Endothelial cell of umbilical vein (primary cell): Measurements from ENCODE around the gene BARX1. TPM values are rescaled to one million over a fixed set of nuclear protein-coding genes. Genes with fewer than 3 reads are reported as not detected.
A peak's percentile ranks its signal among the peaks of the same experiment; 100 is the strongest.

Source experiments
- BruUV-seq: library from RNA; stranded (reverse); fragments of 400-500 nt; replicated peaks from 2 replicates; lab custom pipeline; 2021; lab: Mats Ljungman, UMichigan
- CTCF ChIA-PET: fragments of 300-600, 350-600 bp; sonication (Branson Sonifier 250); formaldehyde crosslinking; loops from one replicate; lab custom pipeline; 2021; ENCODE audit warnings: antibody characterized with exemption, inconsistent platforms; lab: Charles Lee
- POLR2A ChIA-PET: fragments of 300-600, 350-600 bp; sonication (Branson Sonifier 250); formaldehyde crosslinking; loops from one replicate; lab custom pipeline; 2021; ENCODE audit warnings: antibody characterized with exemption, inconsistent platforms; lab: Charles Lee
- DNase-seq: peaks from one replicate; pipeline ENCODE4 v3.0.0-alpha.2; 2011; ENCODE audit warnings: low read depth, low spot score
- FAIRE-seq: peaks from 2 replicates; lab custom pipeline; 2011; peaks lifted over from hg19 to GRCh38; lab: Jason Lieb, UNC
- H2AFZ ChIP-seq: 2 replicates; pipeline ENCODE4 v1.6.0; 2012; ENCODE audit warnings: low read depth, low read length, control low read depth, inconsistent platforms
- H3K27ac ChIP-seq: 2 replicates; pipeline ENCODE4 v1.5.1; 2011; ENCODE audit warnings: low read depth, mild to moderate bottlenecking, control low read depth, low read length, moderate library complexity; ENCODE audit not compliant: insufficient read depth
- H3K27me3 ChIP-seq, 2 experiments: 2 replicates each; pipeline versions ENCODE4 v1.6.0 to v1.6.1; 2011; ENCODE audit warnings: low read length in 2 of 2, mixed read lengths in 1 of 2; ENCODE audit not compliant: control insufficient read depth in 2 of 2, insufficient read depth in 2 of 2
- H3K36me3 ChIP-seq, 2 experiments: 2 replicates in 1 of 2; 3 replicates in 1 of 2; pipeline ENCODE4 v1.5.1; 2011; ENCODE audit warnings: low read length in 2 of 2, mild to moderate bottlenecking in 1 of 2, moderate library complexity in 1 of 2; ENCODE audit not compliant: control insufficient read depth in 2 of 2, insufficient read depth in 2 of 2; ENCODE audit errors: extremely low read depth in 1 of 2
- H3K4me1 ChIP-seq: 3 replicates; pipeline ENCODE4 v1.5.1; 2011; ENCODE audit warnings: mild to moderate bottlenecking, low read length; ENCODE audit not compliant: control insufficient read depth, insufficient read depth; ENCODE audit errors: extremely low read depth
- H3K4me2 ChIP-seq: 2 replicates; pipeline ENCODE4 v1.6.1; 2011; ENCODE audit warnings: low read length, control low read depth, mixed read lengths; ENCODE audit not compliant: insufficient read depth
- H3K4me3 ChIP-seq, 3 experiments: fragments of 200-600 bp in 1 of 3; sonication (generic), shearing (Covaris generic) in 1 of 3; replicated peaks in 1 of 3; 2 replicates each; pipeline ENCODE4 v1.5.1; 2011 to 2016; ENCODE audit warnings: control low read depth in 3 of 3, low read length in 3 of 3, mild to moderate bottlenecking in 2 of 3, inconsistent platforms in 1 of 3, low read depth in 1 of 3, moderate library complexity in 1 of 3; ENCODE audit not compliant: insufficient read depth in 1 of 3
- H3K79me2 ChIP-seq: 2 replicates; pipeline ENCODE4 v1.6.0; 2012; ENCODE audit warnings: low read length, inconsistent platforms; ENCODE audit not compliant: control insufficient read depth, insufficient read depth
- H3K9ac ChIP-seq: replicated peaks from 2 replicates; pipeline ENCODE3; 2011; ENCODE audit warnings: low read length, control low read depth; ENCODE audit not compliant: insufficient read depth; ENCODE audit errors: extremely low read depth
- H3K9me1 ChIP-seq: replicated peaks from 3 replicates; pipeline ENCODE4 v1.6.0; 2011; ENCODE audit warnings: mild to moderate bottlenecking, low read length; ENCODE audit not compliant: control insufficient read depth, insufficient read depth; ENCODE audit errors: extremely low read depth
- H3K9me3 ChIP-seq: replicated peaks from 2 replicates; pipeline ENCODE4 v1.5.1; 2012; ENCODE audit warnings: low read length, inconsistent platforms; ENCODE audit not compliant: control insufficient read depth, insufficient read depth
- H4K20me1 ChIP-seq: replicated peaks from 2 replicates; pipeline ENCODE3; 2011; ENCODE audit warnings: mild to moderate bottlenecking, low read length; ENCODE audit not compliant: control insufficient read depth, insufficient read depth; ENCODE audit errors: extremely low read depth
- EZH2 ChIP-seq: IDR thresholded peaks from 2 replicates; pipeline ENCODE4 v1.6.1; 2012; ENCODE audit warnings: borderline replicate concordance, low read depth, mild to moderate bottlenecking, moderate library complexity, low read length, inconsistent platforms; ENCODE audit not compliant: severe bottlenecking
- GATA2 ChIP-seq: IDR thresholded peaks from 2 replicates; pipeline ENCODE4 v1.7.0; 2011; ENCODE audit warnings: low read depth, mild to moderate bottlenecking, moderate library complexity, mixed read lengths, low read length; ENCODE audit not compliant: insufficient read length, insufficient read depth
- JUN ChIP-seq: IDR thresholded peaks from 2 replicates; pipeline ENCODE4 v1.6.1; 2011; ENCODE audit warnings: borderline replicate concordance, low read depth; ENCODE audit not compliant: insufficient read length, insufficient read depth
- MAX ChIP-seq: IDR thresholded peaks from 2 replicates; pipeline ENCODE4 v1.6.1; 2011; ENCODE audit not compliant: insufficient read depth, insufficient read length
- MYC ChIP-seq: IDR thresholded peaks from one replicate; pipeline ENCODE4 v1.6.1; 2011; ENCODE audit warnings: mild to moderate bottlenecking, low read depth, low read length
- POLR2A ChIP-seq: IDR thresholded peaks from 2 replicates; pipeline ENCODE4 v1.6.1; 2012; ENCODE audit warnings: low read depth, mild to moderate bottlenecking, control low read depth, low read length
- dilution Hi-C: fragments of 300-500 bp; cut with MboI; formaldehyde crosslinking; loops from one replicate; pipeline ENCODE4 v1.15.0; 2019; ENCODE audit warnings: low sequenced_read_pairs; ENCODE audit not compliant: extremely low pct_ligation_motif_present
- intact Hi-C: fragments of 100-400 bp; cut with micrococcal nuclease; formaldehyde crosslinking; loops from one replicate; pipeline ENCODE4 v1.10.0; 2022
- polyA plus RNA-seq, 4 experiments: library from polyadenylated mRNA; depleted of rRNA in 3 of 4; stranded (reverse) in 3 of 4; unstranded in 1 of 4; fragments of >200 nt; gene quantifications; 2 replicates each; pipeline versions ENCODE4 v1.2.1 to v1.2.3, GENCODE V29; 2011 to 2012; ENCODE audit warnings: missing spikeins in 1 of 4
- total RNA-seq: library from RNA; stranded (reverse); gene quantifications from 2 replicates; pipeline ENCODE4 v1.2.3, GENCODE V29; 2021

BARX1 gene
- total and polyA plus RNA-seq, 2 donors (not counting 3 experiments of a cell fraction or from before 2014, with no cell fraction given): not detected

- BruUV-seq: no TSS peak
- POLR2A ChIA-PET: no interaction called here
- Histone ChIP-seq H3K9me1 (no peaks in the 10 kb centered on the region), H3K27ac (no peak overlapping the region), H3K4me3 (no peak overlapping the region), H4K20me1 (no peaks in the 10 kb centered on the region), H3K4me2 (no peak overlapping the region), H3K4me1 (peaks cover 3% of the 10 kb centered on the region), H3K27me3 (peaks cover 94 to 97% of the 10 kb centered on the region in 2 experiments), H3K36me3 (no peaks in the 10 kb centered on the region), H3K9me3 (no peaks in the 10 kb centered on the region), H3K79me2 (no peaks in the 10 kb centered on the region), H2AFZ (no peak overlapping the region), H3K9ac (no peak overlapping the region)
- no peak for FAIRE-seq
- dilution Hi-C loops (no loop called here), intact Hi-C loops (no loop called here)
- DNase-seq: no peak
- CTCF ChIA-PET: interaction anchor here (2.8 kb wide), 1 partner anchor 13 kb away, joined by 8 read pairs; no protein-coding TSS in a partner anchor
- TF ChIP-seq MAX (no peak), GATA2 (no peak), MYC (no peak), POLR2A (no peak), JUN (no peak), EZH2 (peak; percentile 90)
These were observed 6.0 kb downstream of the BARX1 start for GRCh38 chr9:93949073-93949693.

GRCh38 chr9:93948441-93949072 is 6.6 kb downstream of the BARX1 start:
- H3K4me2 ChIP-seq: no peak overlapping the region
- H4K20me1 ChIP-seq: no peaks in the 10 kb centered on the region
- dilution Hi-C loops (no loop called here), intact Hi-C loops (no loop called here)
- H3K27me3 ChIP-seq: peaks cover 93 to 94% of the 10 kb centered on the region in 2 experiments
- no peak overlapping the region for H2AFZ ChIP-seq
- no TSS peak for BruUV-seq
- peaks cover 3% of the 10 kb centered on the region for H3K4me1 ChIP-seq
- no peak for FAIRE-seq
- CTCF ChIA-PET: interaction anchor here (0.9 kb wide), 1 partner anchor 53 kb away, joined by 3 read pairs; no protein-coding TSS in a partner anchor
- no peaks in the 10 kb centered on the region for H3K36me3 ChIP-seq
- TF ChIP-seq EZH2: peak; percentile 76
- TF ChIP-seq MYC: no peak
- POLR2A ChIA-PET: no interaction called here
- H3K9me3 ChIP-seq: no peaks in the 10 kb centered on the region
- no peak overlapping the region for H3K9ac ChIP-seq
- H3K27ac ChIP-seq: no peak overlapping the region
- DNase-seq: no peak
- no peak overlapping the region for H3K4me3 ChIP-seq
- H3K79me2 ChIP-seq: no peaks in the 10 kb centered on the region
- H3K9me1 ChIP-seq: no peaks in the 10 kb centered on the region
